Lower lobe of right lung (tissue), 2 donors: ENCODE data around the gene ANKRD33B. TPM values are rescaled to one million over a fixed set of nuclear protein-coding genes. Genes with fewer than 3 reads are reported as not detected.
A peak's percentile ranks its signal among the peaks of the same experiment; 100 is the strongest.
"Not testable (repeated sequence)": the region's sequence is repeated elsewhere in the genome, so short reads cannot be mapped to it uniquely, and the experiment has no call there.

ENCODE experiments used
- ATAC-seq, 2 donors: fragments of 200-7000 bp; cut with Tn5 transposase; one replicate each; pipeline ENCODE4 v1.9.1; 2020 to 2022; ENCODE audit warnings: mild to moderate bottlenecking in 2 of 2, moderate library complexity in 2 of 2
- DNase-seq: peaks from one replicate; pipeline ENCODE4 v3.0.0-alpha.2; 2020
- H3K27ac ChIP-seq: fragments of 200-600 bp; one replicate; pipeline ENCODE4 v1.8.0; 2022
- H3K27me3 ChIP-seq: fragments of 200-600 bp; one replicate; pipeline ENCODE4 v1.8.0; 2022; ENCODE audit warnings: low read depth
- H3K36me3 ChIP-seq: fragments of 200-600 bp; one replicate; pipeline ENCODE4 v1.8.0; 2022; ENCODE audit warnings: mild to moderate bottlenecking
- H3K4me1 ChIP-seq: fragments of 200-600 bp; one replicate; pipeline ENCODE4 v1.8.0; 2022
- H3K4me3 ChIP-seq: fragments of 200-600 bp; one replicate; pipeline ENCODE4 v1.8.0; 2022; ENCODE audit warnings: mild to moderate bottlenecking
- H3K9me3 ChIP-seq: fragments of 200-600 bp; one replicate; pipeline ENCODE4 v1.8.0; 2022
- intact Hi-C: fragments of 100-400 bp; cut with DNase I; formaldehyde crosslinking; loops from one replicate; pipeline ENCODE4 v1.11.0; 2022
- total RNA-seq: library from RNA; stranded (reverse); fragmentation: NEBNext Ultra II Directional; extraction: Animal tissue kit (Norgen Biotek cat#: 25700); gene quantifications from one replicate; pipeline ENCODE4 v1.2.1, GENCODE V29; 2021
- TF ChIP-seq, protein P1 (sequence below): fragments of 200-600 bp; IDR thresholded peaks from one replicate; pipeline ENCODE4 v1.8.0; 2022; ENCODE audit warnings: antibody characterized with exemption, mild to moderate bottlenecking
- donor health status: DM: no; HTN: yes; CAD: no; lungs with severe emphysema.

The ANKRD33B gene
- total RNA-seq, 1 donor from 2014 or later, result 5.8 TPM

GRCh38 chr5:10564838-10565784 is 1.2 kb downstream of the ANKRD33B start:
- Histone ChIP-seq H3K36me3 (no peaks in the 10 kb centered on the region), H3K27me3 (peaks cover 39% of the 10 kb centered on the region), H3K9me3 (no peaks in the 10 kb centered on the region), H3K27ac (peak overlapping the region; percentile 46), H3K4me3 (peak overlapping the region; percentile 67), H3K4me1 (peaks cover 45% of the 10 kb centered on the region)
- intact Hi-C loops, result no loop called here
- TF ChIP-seq, protein P1, sequence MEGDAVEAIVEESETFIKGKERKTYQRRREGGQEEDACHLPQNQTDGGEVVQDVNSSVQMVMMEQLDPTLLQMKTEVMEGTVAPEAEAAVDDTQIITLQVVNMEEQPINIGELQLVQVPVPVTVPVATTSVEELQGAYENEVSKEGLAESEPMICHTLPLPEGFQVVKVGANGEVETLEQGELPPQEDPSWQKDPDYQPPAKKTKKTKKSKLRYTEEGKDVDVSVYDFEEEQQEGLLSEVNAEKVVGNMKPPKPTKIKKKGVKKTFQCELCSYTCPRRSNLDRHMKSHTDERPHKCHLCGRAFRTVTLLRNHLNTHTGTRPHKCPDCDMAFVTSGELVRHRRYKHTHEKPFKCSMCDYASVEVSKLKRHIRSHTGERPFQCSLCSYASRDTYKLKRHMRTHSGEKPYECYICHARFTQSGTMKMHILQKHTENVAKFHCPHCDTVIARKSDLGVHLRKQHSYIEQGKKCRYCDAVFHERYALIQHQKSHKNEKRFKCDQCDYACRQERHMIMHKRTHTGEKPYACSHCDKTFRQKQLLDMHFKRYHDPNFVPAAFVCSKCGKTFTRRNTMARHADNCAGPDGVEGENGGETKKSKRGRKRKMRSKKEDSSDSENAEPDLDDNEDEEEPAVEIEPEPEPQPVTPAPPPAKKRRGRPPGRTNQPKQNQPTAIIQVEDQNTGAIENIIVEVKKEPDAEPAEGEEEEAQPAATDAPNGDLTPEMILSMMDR, result no peak
- peak; percentile 10 to 15 for ATAC-seq
- peak; percentile 61 for DNase-seq

DNA sequence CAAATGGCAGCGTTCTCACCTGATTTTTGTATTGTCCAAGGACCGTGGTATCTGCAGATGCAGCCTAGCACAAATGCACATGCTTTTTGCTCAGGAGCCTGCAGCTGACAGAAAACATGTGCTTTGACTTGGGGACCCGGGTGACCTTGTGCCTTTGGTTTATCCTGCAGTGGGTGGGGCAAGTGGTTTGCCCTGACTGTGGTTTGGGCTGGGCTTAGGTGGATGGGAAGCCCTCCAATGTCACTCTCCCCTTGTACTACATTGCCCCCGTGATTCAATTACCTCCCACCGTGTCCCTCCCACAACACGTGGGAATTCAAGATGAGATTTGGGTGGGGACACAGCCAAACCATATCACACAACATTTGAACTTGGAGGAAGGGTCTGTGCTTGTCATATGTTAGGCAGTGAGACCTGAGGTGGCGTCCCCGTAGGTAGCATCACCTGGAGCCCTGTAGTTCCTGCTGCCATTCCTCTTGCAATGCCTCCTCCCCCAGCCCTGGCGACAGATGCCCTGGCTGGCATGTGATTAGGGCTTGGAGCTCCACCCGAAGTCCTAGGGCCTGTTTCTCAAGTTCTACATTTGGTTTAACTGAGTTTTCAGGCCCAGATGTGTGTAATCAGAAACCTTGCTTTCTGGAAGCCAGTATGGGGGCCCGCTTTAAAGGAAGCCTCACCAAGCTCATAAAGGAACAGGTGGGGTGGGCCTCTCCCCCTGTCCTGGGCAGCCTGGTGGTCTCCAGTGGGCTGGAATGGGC is 2.1 kb downstream of the ANKRD33B start:
- Histone ChIP-seq H3K4me3 (peak overlapping the region; percentile 67), H3K9me3 (no peaks in the 10 kb centered on the region), H3K27ac (no peak overlapping the region), H3K27me3 (peaks cover 39% of the 10 kb centered on the region), H3K36me3 (no peaks in the 10 kb centered on the region), H3K4me1 (peaks cover 45% of the 10 kb centered on the region)
- intact Hi-C loops, result no loop called here
- TF ChIP-seq, protein P1, result no peak
- DNase-seq (no peak), ATAC-seq (no peak)

DNA sequence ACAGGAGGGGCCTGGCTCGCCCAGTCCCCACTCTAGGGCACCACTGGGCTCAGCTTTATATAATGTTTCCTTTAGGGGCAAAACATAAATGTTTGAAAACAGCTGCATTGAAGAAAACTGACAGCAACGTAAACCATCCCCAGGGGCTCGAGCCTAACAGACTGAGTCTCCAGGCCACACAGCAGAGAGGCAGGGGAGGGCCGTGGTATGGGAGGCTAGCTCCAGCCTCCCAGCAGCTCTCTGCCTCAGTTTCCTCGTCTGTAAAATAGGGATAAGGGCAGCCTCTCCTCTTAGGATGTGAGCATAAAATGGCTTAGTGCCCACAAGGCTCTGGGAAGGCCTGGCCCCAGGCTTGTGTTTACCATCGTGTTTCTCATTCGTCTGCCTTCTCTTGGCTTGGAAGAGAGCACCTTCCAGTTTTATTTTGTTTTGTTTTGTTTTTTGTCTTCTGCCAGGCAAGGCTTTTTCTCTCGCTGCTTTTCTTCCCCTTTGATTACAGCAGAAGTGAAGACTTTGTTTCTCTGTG is 2.7 kb downstream of the ANKRD33B start:
- DNase-seq (no peak), ATAC-seq (no peak)
- Histone ChIP-seq H3K27me3 (peaks cover 39% of the 10 kb centered on the region), H3K4me3 (peak overlapping the region; percentile 67), H3K9me3 (no peaks in the 10 kb centered on the region), H3K27ac (no peak overlapping the region), H3K36me3 (no peaks in the 10 kb centered on the region), H3K4me1 (peaks cover 45% of the 10 kb centered on the region)
- intact Hi-C loops, result no loop called here
- TF ChIP-seq, protein P1, result no peak

GRCh38 chr5:10567121-10567591 is 3.3 kb downstream of the ANKRD33B start:
- Histone ChIP-seq H3K9me3 (no peaks in the 10 kb centered on the region), H3K27me3 (peaks cover 39% of the 10 kb centered on the region), H3K4me1 (peaks cover 45% of the 10 kb centered on the region), H3K4me3 (no peak overlapping the region), H3K36me3 (no peaks in the 10 kb centered on the region), H3K27ac (no peak overlapping the region)
- no peak for DNase-seq
- TF ChIP-seq, protein P1, result no peak
- ATAC-seq, result no peak
- intact Hi-C loops, result no loop called here

DNA sequence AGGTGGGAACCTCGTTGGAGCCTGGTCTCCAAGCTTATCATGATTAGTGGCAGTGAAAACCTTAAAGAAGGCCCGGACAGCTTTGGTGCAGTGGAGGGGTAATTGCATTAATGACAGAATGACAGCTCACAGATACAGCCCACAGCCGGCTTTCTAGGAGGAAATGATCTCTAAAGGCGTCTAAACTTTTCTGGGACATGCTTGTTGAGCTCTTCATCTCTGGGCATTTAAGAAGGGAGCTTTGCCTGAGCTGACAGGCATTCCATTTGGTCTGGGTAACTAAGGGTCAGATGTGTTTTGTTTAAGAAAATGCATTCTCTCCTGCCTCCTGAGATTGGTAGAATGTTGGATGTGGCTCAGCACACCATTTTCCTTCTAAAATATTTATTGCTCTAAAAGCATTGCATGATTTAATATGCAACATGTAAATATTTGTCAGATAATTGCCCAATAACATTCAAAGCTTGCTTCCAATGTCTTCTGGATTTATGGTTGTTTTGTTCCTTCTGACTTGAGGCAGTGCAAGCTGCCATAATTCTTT is 4.0 kb downstream of the ANKRD33B start:
- intact Hi-C loops, result no loop called here
- DNase-seq (no peak), ATAC-seq (no peak)
- Histone ChIP-seq H3K4me1 (peaks cover 39% of the 10 kb centered on the region), H3K4me3 (no peak overlapping the region), H3K27me3 (peaks cover 32% of the 10 kb centered on the region), H3K36me3 (no peaks in the 10 kb centered on the region), H3K9me3 (no peaks in the 10 kb centered on the region), H3K27ac (no peak overlapping the region)
- TF ChIP-seq, protein P1, result no peak

DNA sequence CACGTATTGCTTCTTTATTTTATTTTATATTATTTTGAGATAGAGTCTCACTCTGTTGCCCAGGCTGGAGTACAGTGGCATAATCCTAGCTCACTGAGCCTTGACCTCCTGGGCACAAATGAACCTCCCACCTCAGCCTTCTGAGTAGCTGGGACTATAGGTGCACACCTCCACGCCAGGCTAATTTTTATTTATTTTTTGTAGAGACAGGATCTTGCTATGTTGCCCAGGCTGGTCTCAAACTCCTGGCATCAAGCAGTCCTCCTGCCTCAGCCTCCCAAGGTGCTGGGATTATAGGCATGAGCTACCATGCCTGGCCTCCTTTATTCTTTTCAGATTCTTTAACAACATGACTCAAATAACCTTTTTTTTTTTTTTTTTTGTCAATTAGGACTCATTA is 6.7 kb downstream of the ANKRD33B start:
- H3K4me3 ChIP-seq, DNase-seq, intact Hi-C loops, H3K9me3 ChIP-seq, H3K27ac ChIP-seq, H3K36me3 ChIP-seq, H3K27me3 ChIP-seq, ATAC-seq: not testable (repeated sequence)
- H3K4me1 ChIP-seq, result peaks cover 19% of the 10 kb centered on the region
